ENCODE data around the gene ACIN1.

Gene ACIN1

GRCh38 chr14:23089498-23090253 is 5.3 kb downstream of the ACIN1 start:
- Histone ChIP-seq H3K36me3 (ENCODE audit: low read length) (peaks cover 53% of the 10 kb centered on the region), H3K27me3 (ENCODE audit: low read length) (no peaks in the 10 kb centered on the region)

GRCh38 chr14:23086565-23086964 is 8.4 kb downstream of the ACIN1 start:
- no peak for TF ChIP-seq CTCF (IDR thresholded peaks at IDR 0.05; ENCODE audit: insufficient read depth, low read length, poor library complexity, severe bottlenecking)
- no peak for TF ChIP-seq EZH2phosphoT487 (conservative IDR thresholded peaks at IDR 0.05; ENCODE audit: low read length)
- H3K27me3 ChIP-seq (ENCODE audit: low read length): no peaks in the 10 kb centered on the region
- no peaks in the 10 kb centered on the region for H3K9me2 ChIP-seq (replicated peaks; ENCODE audit: insufficient read depth, low read length)
- H3K9ac ChIP-seq (ENCODE audit: low read length): no peak overlapping the region
- no peak overlapping the region for H2AFZ ChIP-seq (ENCODE audit: low read depth, low read length, severe bottlenecking)
- H4K20me1 ChIP-seq (ENCODE audit: low read depth, low read length): peaks cover 4% of the 10 kb centered on the region; the same call in 1 of the 2 replicates
- H3K4me3 ChIP-seq (ENCODE audit: insufficient read depth, low read length, poor library complexity, severe bottlenecking): no peak overlapping the region
- 0 out of 2 replicates have a peak, but pooled peaks cover 3% of the 10 kb centered on the region for H3F3A ChIP-seq (ENCODE audit: insufficient read depth)
- H3K79me2 ChIP-seq (ENCODE audit: insufficient read depth, low read length): peaks cover 15% of the 10 kb centered on the region; the same call in 1 of the 2 replicates
- H3K9me3 ChIP-seq (ENCODE audit: insufficient read depth, low read length): no peaks in the 10 kb centered on the region
- H3K36me3 ChIP-seq (ENCODE audit: low read length): peaks cover 46% of the 10 kb centered on the region
- no peak overlapping the region for H3K4me2 ChIP-seq (ENCODE audit: low read depth, low read length, poor library complexity, severe bottlenecking)
- no peak overlapping the region for H3K27ac ChIP-seq (ENCODE audit: low read depth, low read length)

More at GRCh38 chr14:23089498-23090253, 5.3 kb downstream of the ACIN1 start:
- H3F3A ChIP-seq (ENCODE audit: insufficient read depth): 0 out of 2 replicates have a peak, but pooled peaks cover 3% of the 10 kb centered on the region
- TF ChIP-seq EZH2phosphoT487 (conservative IDR thresholded peaks at IDR 0.05; ENCODE audit: low read length): no peak
- TF ChIP-seq CTCF (IDR thresholded peaks at IDR 0.05; ENCODE audit: insufficient read depth, low read length, poor library complexity, severe bottlenecking): no peak
- no peaks in the 10 kb centered on the region for H3K9me2 ChIP-seq (replicated peaks; ENCODE audit: insufficient read depth, low read length)
- peaks cover 25% of the 10 kb centered on the region for H4K20me1 ChIP-seq (ENCODE audit: low read depth, low read length)
- no peaks in the 10 kb centered on the region for H3K9me3 ChIP-seq (ENCODE audit: insufficient read depth, low read length)
- H3K4me2 ChIP-seq (ENCODE audit: low read depth, low read length, poor library complexity, severe bottlenecking): no peak overlapping the region
- H3K27ac ChIP-seq (ENCODE audit: low read depth, low read length): no peak overlapping the region
- H3K4me3 ChIP-seq (ENCODE audit: insufficient read depth, low read length, poor library complexity, severe bottlenecking): no peak overlapping the region
- H2AFZ ChIP-seq (ENCODE audit: low read depth, low read length, severe bottlenecking): no peak overlapping the region
- peaks cover 45% of the 10 kb centered on the region for H3K79me2 ChIP-seq (ENCODE audit: insufficient read depth, low read length)
- no peak overlapping the region for H3K9ac ChIP-seq (ENCODE audit: low read length)

GRCh38 chr14:23085458-23085857 is 9.5 kb downstream of the ACIN1 start:
- peaks cover 4% of the 10 kb centered on the region; the same call in 1 of the 2 replicates for H4K20me1 ChIP-seq (ENCODE audit: low read depth, low read length)
- no peaks in the 10 kb centered on the region for H3K9me3 ChIP-seq (ENCODE audit: insufficient read depth, low read length)
- H3K4me2 ChIP-seq (ENCODE audit: low read depth, low read length, poor library complexity, severe bottlenecking): no peak overlapping the region
- no peak overlapping the region for H3K27ac ChIP-seq (ENCODE audit: low read depth, low read length)
- no peaks in the 10 kb centered on the region for H3K27me3 ChIP-seq (ENCODE audit: low read length)
- H3F3A ChIP-seq (ENCODE audit: insufficient read depth): 0 out of 2 replicates have a peak, but pooled peaks cover 3% of the 10 kb centered on the region
- H3K79me2 ChIP-seq (ENCODE audit: insufficient read depth, low read length): peaks cover 14% of the 10 kb centered on the region; the same call in 1 of the 2 replicates
- no peaks in the 10 kb centered on the region for H3K9me2 ChIP-seq (replicated peaks; ENCODE audit: insufficient read depth, low read length)
- TF ChIP-seq EZH2phosphoT487 (conservative IDR thresholded peaks at IDR 0.05; ENCODE audit: low read length) (no peak), CTCF (IDR thresholded peaks at IDR 0.05; ENCODE audit: insufficient read depth, low read length, poor library complexity, severe bottlenecking) (no peak)
- peaks cover 56% of the 10 kb centered on the region for H3K36me3 ChIP-seq (ENCODE audit: low read length)
- H2AFZ ChIP-seq (ENCODE audit: low read depth, low read length, severe bottlenecking): no peak overlapping the region
- no peak overlapping the region for H3K4me3 ChIP-seq (ENCODE audit: insufficient read depth, low read length, poor library complexity, severe bottlenecking)
- no peak overlapping the region for H3K9ac ChIP-seq (ENCODE audit: low read length)
